GM18909 (cell line): ENCODE measurements around the gene INO80.

ENCODE experiments used
- ATAC-seq: cut with Tn5 transposase; IDR thresholded peaks from one replicate; pipeline ENCODE4 v1.9.1; 2021; ENCODE audit warnings: mild to moderate bottlenecking; ENCODE audit not compliant: unreplicated experiment, poor library complexity

Gene INO80

DNA sequence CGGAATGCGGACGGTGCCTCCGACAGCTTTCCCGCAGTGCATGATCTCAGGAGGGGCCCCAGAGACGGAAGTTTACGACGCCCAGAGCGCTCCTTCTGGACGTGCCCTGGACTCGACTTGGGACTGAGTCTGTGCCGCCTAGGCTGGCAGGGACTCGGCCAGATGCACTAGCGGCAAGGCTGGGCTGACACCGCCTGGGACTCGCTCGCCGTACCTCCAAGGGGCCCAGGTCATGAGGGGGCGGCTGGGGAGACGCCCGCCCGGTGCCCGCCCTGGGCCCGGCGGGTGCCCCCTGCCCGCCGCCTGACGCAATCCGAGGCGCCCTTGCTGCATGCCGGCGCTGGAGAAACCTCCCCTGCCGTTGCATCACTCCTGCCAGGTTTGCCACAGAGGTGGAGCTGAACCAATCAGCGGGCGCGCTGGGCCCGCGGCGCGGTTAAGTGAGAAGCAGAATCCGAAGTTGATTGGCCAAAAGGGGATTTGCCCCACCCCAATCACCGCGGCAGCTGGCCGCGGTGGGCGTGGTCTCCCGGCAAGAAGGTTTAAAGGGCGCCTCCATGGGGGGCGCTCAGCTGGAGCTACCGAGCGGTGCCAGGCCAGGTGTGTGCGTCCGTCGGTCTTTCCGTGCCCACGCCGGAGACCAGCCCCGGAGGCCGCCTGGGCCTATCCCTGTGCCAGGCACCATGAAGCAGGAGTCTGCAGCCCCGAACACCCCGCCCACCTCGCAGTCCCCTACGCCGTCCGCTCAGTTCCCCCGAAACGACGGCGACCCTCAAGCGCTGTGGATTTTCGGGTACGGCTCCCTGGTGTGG, 163.0 kb downstream of the INO80 start, which contains the start of gene CHAC1:
Gene CHAC1 (plus strand): TSS at position 571 of the 812 bp plus-strand sequence. CDS start 113 bp downstream, at position 684.
- peak; percentile 93 for ATAC-seq

DNA sequence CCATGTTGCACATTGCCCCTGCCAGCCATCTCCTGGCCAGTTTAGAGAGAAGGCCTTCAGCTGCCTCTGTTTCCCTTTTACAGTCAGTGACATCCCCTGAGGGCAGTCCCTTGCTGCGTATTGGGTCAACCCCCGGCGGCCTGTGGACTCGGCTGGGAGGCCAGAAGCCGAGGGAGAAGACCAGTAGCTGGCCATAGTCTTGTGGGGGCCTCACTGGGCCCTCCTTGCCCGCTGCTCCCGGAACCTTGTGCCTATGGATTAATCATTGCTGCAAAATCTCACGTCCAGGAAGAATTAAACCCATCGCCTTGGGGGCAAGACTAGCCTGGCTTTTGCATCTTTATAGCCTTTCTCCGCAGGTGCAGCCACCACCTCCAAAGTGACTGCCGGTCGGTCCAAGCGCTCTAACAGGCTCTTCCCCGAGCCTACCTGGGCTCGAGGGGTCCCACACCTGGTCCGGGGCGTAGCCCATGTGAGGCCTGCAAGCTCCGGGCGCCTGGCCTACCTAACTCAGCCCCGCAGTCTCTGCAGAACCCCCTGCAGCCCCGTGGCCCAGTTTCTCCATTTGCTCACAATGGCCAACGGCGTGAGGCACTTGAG, 163.7 kb downstream of the INO80 start:
- peak; percentile 14 for ATAC-seq

GRCh38 chr15:40951764-40952163, 164.3 kb downstream of the INO80 start:
- no peak for ATAC-seq

- ATAC-seq: no peak
Measured at GRCh38 chr15:40949756-40950207, 166.3 kb downstream of the INO80 start.

- no peak for ATAC-seq
Measured at GRCh38 chr15:40948706-40949473, 167.2 kb downstream of the INO80 start.

GRCh38 chr15:40944510-40945296, 171.4 kb downstream of the INO80 start:
- ATAC-seq: no peak

- no peak for ATAC-seq
Measured at GRCh38 chr15:40943764-40944365, 172.2 kb downstream of the INO80 start.

DNA sequence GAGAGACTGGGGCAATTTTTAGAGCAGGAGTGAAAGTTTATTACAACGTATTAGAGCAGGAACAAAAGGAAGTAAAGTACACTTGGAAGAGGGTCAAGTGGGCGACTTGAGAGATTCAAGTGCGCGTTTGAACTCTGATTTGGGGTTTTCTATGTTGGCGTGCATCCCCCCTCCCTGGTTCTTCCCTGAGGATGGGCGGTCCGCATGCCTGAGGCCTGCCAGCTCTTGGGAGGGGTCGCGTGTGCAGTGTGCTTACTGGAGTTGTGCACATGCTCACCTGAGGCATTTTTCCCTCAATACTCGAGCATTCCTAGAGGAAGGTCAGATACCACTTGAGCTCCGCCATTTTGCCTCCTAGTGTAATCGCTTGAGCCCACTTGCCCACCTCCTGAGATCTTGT, 173.2 kb downstream of the INO80 start:
- no peak for ATAC-seq

DNA sequence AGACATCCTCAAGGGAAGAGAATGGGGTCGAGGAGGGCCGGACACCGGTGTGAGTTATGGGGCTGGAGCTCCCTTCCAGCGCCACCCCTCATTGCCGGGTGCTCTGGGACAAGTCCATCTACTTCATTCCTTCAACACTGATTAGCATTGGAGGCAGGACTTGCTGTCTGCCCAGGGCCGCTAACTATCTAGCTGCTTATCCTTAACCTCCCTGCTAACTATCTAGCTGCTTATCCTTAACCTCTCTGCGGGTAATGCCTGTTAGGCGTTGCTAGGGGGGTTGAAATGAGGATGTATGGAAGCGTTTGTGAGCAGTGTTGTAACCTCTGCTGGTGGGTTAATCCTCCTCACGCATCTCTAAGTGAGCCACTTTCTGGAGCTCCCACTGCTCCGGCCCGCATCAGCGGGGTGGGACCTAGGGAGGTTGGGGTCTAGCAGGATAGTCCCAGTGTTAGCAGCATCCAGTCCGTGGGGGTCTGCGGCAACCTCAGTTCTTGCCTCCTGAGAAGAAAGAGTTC, 173.7 kb downstream of the INO80 start:
- no peak for ATAC-seq

- peak; percentile 75 for ATAC-seq
Measured at GRCh38 chr15:40941528-40942336, 174.3 kb downstream of the INO80 start.

DNA sequence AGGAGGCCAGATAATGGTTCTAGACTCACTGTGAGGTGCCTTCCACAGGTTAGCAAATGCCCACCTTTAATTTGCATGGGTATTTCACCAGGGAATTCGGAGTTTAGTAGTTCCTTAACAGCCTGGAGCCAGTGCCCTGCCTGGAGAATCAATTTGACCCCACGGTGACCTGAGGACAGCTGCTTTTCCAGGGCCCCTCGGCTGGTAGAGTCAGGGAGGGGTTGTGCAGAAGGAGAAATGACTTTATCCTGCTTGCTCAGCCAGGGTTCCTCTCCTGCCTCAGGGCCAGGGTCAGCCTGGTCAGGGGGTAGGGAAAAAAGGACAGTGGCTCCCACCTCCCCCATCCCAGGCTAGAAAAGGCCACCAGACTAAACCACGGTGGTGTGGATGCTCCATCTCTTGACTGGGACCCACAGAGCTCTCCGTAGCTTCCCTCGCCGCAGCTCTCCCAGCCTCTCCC, 175.0 kb downstream of the INO80 start:
- no peak for ATAC-seq

GRCh38 chr15:40940296-40940801, 175.7 kb downstream of the INO80 start:
- ATAC-seq: no peak

GRCh38 chr15:40938536-40938870, 177.6 kb downstream of the INO80 start:
- no peak for ATAC-seq

DNA sequence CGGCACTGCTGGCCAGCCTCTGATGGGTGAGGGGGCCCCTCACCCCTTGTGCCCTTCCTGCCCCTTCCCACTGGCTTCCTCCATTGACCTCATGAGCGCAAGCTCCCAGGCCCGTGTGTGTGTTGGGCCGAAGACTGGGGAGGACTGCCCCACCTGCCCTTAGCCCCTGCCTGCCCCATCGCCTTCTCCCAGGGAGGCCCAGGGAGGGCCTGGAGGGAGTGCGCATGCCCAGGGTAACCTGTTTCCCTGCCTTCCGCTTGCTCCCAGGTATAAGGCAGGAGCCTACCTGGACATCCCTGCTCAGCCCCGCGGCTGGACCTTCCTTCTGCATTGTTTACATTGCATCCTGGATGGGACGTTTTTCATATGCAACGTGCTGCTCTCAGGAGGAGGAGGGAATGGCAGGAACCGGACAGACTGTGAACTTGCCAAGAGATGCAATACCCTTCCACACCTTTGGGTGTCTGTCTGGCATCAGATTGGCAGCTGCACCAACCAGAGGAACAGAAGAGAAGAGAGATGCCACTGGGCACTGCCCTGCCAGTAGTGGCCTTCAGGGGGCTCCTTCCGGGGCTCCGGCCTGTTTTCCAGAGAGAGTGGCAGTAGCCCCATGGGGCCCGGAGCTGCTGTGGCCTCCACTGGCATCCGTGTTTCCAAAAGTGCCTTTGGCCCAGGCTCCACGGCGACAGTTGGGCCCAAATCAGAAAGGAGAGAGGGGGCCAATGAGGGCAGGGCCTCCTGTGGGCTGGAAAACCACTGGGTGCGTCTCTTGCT, 178.1 kb downstream of the INO80 start:
- ATAC-seq: no peak

DNA sequence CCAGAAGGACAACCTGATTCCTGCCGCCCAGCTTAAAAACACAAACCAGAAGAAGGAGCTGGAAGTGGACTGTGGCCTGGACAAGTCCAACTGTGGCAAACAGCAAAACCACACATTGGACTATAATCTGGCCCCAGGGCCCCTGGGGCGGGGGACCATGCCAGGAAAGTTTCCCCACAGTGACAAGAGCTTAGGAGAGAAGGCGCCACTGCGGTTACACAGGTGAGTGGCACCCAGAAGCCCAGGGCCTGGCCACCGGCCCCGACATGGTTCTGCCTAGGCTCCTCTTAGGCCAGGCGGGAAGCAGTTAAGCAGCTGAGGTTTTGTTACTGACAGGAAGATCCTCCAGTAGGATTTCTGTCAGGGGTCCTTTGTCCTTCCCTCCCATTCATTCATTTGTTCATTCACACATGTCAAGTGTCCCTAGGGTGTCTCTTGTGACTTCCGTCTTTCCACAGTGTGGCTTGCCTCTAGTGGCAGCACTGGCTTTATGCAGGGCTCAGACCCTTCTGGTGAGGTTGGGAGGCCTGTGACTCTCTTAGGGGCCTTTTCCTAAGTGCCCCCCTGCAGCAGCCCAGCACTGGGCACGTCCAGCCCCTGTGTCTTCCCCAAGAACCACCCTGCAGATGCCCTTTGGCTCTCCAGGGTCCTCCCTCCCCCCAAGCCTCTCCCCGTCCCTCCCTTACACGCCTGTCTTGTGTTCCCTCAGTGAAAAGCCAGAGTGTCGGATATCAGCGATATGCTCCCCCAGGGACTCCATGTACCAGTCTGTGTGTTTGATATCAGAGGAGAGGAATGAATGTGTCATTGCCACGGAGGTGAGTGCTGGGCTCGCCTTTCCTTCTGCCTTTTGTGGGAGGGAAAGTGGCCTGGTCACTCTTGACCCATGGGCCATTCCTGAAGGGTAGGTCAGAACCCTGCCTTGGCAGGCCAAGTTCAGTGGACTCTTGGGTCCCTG, 179.1 kb downstream of the INO80 start:
- no peak for ATAC-seq

GRCh38 chr15:40936234-40936708, 179.8 kb downstream of the INO80 start:
- ATAC-seq: no peak

DNA sequence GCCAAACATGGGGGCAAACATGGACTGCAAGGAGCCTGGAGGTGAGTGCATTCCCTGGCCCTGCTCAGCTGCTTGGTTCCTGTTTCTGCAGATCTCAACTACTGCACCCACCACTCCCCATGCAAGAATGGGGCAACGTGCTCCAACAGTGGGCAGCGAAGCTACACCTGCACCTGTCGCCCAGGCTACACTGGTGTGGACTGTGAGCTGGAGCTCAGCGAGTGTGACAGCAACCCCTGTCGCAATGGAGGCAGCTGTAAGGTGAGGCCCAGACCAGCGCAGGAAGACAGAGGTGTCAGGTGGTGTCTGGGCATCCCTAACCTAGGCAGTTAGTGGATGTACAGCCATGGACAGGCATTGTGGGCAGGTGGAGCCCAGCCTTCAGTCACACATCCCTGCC, 181.6 kb downstream of the INO80 start:
- ATAC-seq: no peak
